Vagina (tissue), 2 donors: Measurements from ENCODE around the gene EML1. TPM values are rescaled to one million over a fixed set of nuclear protein-coding genes. Genes with fewer than 3 reads are reported as not detected.

Source experiments
- DNase-seq, 2 donors: peaks; one replicate each; pipeline ENCODE4 v3.0.0-alpha.2; 2017; ENCODE audit errors: extremely low spot score in 2 of 2
- H3K27ac ChIP-seq: fragments of 200-600 bp; sonication (generic); one replicate; pipeline ENCODE4 v1.5.1; 2019
- H3K27me3 ChIP-seq: fragments of 200-600 bp; sonication (generic); one replicate; pipeline ENCODE4 v1.5.1; 2019
- H3K36me3 ChIP-seq, 2 donors: fragments of 200-600 bp; sonication (generic); one replicate each; pipeline ENCODE4 v1.5.1; 2017 to 2019
- H3K4me1 ChIP-seq: fragments of 200-600 bp; sonication (generic); one replicate; pipeline ENCODE4 v1.5.1; 2019
- H3K4me3 ChIP-seq, 2 donors: fragments of 200-600 bp; sonication (generic); 1 replicate in 1 of 2; 2 replicates in 1 of 2; pipeline ENCODE4 v1.5.1; 2016 to 2019
- H3K9me3 ChIP-seq: fragments of 200-600 bp; sonication (generic); one replicate; pipeline ENCODE4 v1.5.1; 2019
- CTCF ChIP-seq, 3 experiments: fragments of 450-650 bp in 2 of 3; fragments of 200-600 bp in 1 of 3; sonication (generic) in 1 of 3; IDR thresholded peaks; one replicate each; pipeline ENCODE4 v1.5.1; 2017 to 2019; ENCODE audit warnings: antibody characterized with exemption in 3 of 3, mild to moderate bottlenecking in 2 of 3, moderate library complexity in 2 of 3
- POLR2A ChIP-seq, 2 donors: fragments of 450-650 bp; IDR thresholded peaks; one replicate each; pipeline ENCODE4 v1.6.1; 2017; ENCODE audit warnings: antibody characterized with exemption in 2 of 2, mild to moderate bottlenecking in 2 of 2, moderate library complexity in 2 of 2
- POLR2AphosphoS5 ChIP-seq, 2 donors: sonication (generic); formaldehyde crosslinking; IDR thresholded peaks; one replicate each; pipeline ENCODE4 v1.9.0; 2017; ENCODE audit warnings: antibody characterized with exemption in 2 of 2, mild to moderate bottlenecking in 2 of 2, low read depth in 1 of 2; ENCODE audit not compliant: insufficient read depth in 1 of 2
- intact Hi-C: fragments of 100-400 bp; cut with DNase I; formaldehyde crosslinking; loops from one replicate; pipeline ENCODE4 v1.15.1; 2023
- total RNA-seq: library from RNA; depleted of rRNA; stranded (reverse); fragments of >200 nt; gene quantifications from one replicate; pipeline ENCODE4 v1.2.3, GENCODE V29; 2016

EML1 gene
- total RNA-seq, 1 donor from 2014 or later: 32.7 TPM

DNA sequence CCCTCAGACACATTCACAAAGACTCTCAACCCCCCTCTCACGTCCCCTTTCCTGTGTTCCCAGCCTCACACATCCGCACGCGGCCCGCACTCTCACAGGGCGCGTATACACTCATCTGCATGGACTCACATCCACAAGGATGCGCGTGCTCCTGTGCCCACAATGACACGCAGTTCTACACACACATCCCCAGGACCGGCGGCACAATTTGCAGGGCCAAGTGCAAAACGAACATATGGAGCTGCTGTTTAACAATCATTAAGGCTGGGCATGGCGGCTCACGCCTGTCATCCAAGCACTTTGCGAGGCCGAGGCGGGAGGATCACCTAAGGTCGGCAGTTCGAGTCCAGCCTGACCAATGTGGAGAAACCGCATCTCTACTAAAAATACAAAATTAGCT, 36.4 kb upstream of the EML1 start:
- intact Hi-C loops: no loop called here
- Histone ChIP-seq H3K4me1 (peaks cover 76% of the 10 kb centered on the region), H3K9me3 (no peaks in the 10 kb centered on the region), H3K27me3 (no peaks in the 10 kb centered on the region), H3K36me3 (no peaks in the 10 kb centered on the region), H3K27ac (peak overlapping the region; percentile 89), H3K4me3 (no peak overlapping the region)
- no peak for DNase-seq
- TF ChIP-seq POLR2A (IDR thresholded peaks at IDR 0.05): no peak
- no peak for TF ChIP-seq POLR2AphosphoS5 (IDR thresholded peaks at IDR 0.05; ENCODE audit: insufficient read depth in 1 of 2, low read depth in 1 of 2)
- TF ChIP-seq CTCF (IDR thresholded peaks at IDR 0.05): no peak

- H3K27ac ChIP-seq: peak overlapping the region; percentile 89
- intact Hi-C loops: no loop called here
- TF ChIP-seq POLR2A (IDR thresholded peaks at IDR 0.05): no peak
- peak; percentile 41 to 94 for TF ChIP-seq POLR2AphosphoS5 (IDR thresholded peaks at IDR 0.05; ENCODE audit: insufficient read depth in 1 of 2, low read depth in 1 of 2)
- no peak for TF ChIP-seq CTCF (IDR thresholded peaks at IDR 0.05)
These were observed 35.7 kb upstream of the EML1 start for GRCh38 chr14:99757331-99758070.

DNA sequence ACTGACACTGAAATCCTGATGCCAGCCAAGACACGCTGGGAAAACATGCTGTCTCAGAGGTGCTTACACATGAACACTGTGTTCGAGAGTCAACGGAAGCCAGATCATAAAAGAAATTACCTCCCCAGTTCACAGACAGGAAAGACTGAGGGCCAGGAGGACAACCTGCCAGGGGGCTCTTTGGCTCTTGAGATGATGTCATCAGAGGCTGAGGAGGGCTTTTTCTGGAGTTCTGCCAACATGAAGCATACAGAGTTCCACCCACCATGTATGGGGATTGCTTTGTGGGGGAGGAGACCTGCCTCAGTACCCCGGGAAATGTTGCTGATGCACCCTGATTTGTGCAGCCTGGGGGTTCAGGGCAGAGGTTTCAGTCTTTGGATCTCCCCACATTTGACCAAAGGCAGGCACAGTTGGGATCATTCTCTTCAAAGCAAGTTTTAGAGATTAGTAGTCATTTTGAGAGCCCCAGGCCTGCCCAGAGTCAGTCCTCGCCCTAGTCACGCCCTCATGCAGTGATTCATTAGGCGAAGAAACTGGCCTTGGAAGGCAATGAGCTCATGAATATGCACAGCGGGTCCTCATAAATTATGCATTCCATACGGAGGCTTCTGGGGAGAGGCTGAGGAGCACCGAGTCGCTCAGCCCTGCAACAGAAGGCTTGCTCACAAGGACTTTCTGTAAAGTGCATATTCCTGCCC, 34.9 kb upstream of the EML1 start:
- no peak for DNase-seq
- H3K27me3 ChIP-seq: no peaks in the 10 kb centered on the region
- intact Hi-C loops: no loop called here
- no peak overlapping the region for H3K4me3 ChIP-seq
- TF ChIP-seq POLR2A (IDR thresholded peaks at IDR 0.05) (no peak), POLR2AphosphoS5 (IDR thresholded peaks at IDR 0.05; ENCODE audit: insufficient read depth in 1 of 2, low read depth in 1 of 2) (no peak), CTCF (IDR thresholded peaks at IDR 0.05) (no peak)
- H3K27ac ChIP-seq: peak overlapping the region; percentile 89
- no peaks in the 10 kb centered on the region for H3K36me3 ChIP-seq
- no peaks in the 10 kb centered on the region for H3K9me3 ChIP-seq
- H3K4me1 ChIP-seq: peaks cover 62% of the 10 kb centered on the region

More at GRCh38 chr14:99757331-99758070, 35.7 kb upstream of the EML1 start:
- no peak overlapping the region for H3K4me3 ChIP-seq
- H3K4me1 ChIP-seq: peaks cover 69% of the 10 kb centered on the region
- H3K27me3 ChIP-seq: no peaks in the 10 kb centered on the region
- DNase-seq: no peak
- H3K9me3 ChIP-seq: no peaks in the 10 kb centered on the region
- no peaks in the 10 kb centered on the region for H3K36me3 ChIP-seq

- peaks cover 54% of the 10 kb centered on the region for H3K4me1 ChIP-seq
- no peaks in the 10 kb centered on the region for H3K9me3 ChIP-seq
- H3K36me3 ChIP-seq: no peaks in the 10 kb centered on the region
- no peak for DNase-seq
- peak overlapping the region; percentile 89 for H3K27ac ChIP-seq
- no peak overlapping the region for H3K4me3 ChIP-seq
- H3K27me3 ChIP-seq: no peaks in the 10 kb centered on the region
- TF ChIP-seq CTCF (IDR thresholded peaks at IDR 0.05) (no peak), POLR2A (IDR thresholded peaks at IDR 0.05) (no peak), POLR2AphosphoS5 (IDR thresholded peaks at IDR 0.05; ENCODE audit: insufficient read depth in 1 of 2, low read depth in 1 of 2) (no peak)
- intact Hi-C loops: no loop called here
These were observed 34.2 kb upstream of the EML1 start for GRCh38 chr14:99758872-99759545.
